WTC11 (cell line): ENCODE data around the gene SLC30A5.

Experiments
- CREB1 ChIP-seq: sonication (generic); formaldehyde crosslinking; IDR thresholded peaks from 2 replicates; pipeline ENCODE4 v1.8.0; 2023; ENCODE audit warnings: mild to moderate bottlenecking, missing genetic modification reagents
- CTCF ChIP-seq: fragments of 200-600 bp; IDR thresholded peaks from 2 replicates; pipeline ENCODE4 v1.8.0; 2022; ENCODE audit warnings: antibody characterized with exemption
- ELF4 ChIP-seq: sonication (generic); formaldehyde crosslinking; IDR thresholded peaks from 2 replicates; pipeline ENCODE4 v1.8.1; 2022; ENCODE audit warnings: low read depth, mild to moderate bottlenecking, moderate library complexity, missing genetic modification reagents
- ESRRA ChIP-seq: sonication (generic); formaldehyde crosslinking; IDR thresholded peaks from 2 replicates; pipeline ENCODE4 v1.8.1; 2022; ENCODE audit warnings: mild to moderate bottlenecking, missing genetic modification reagents, borderline replicate concordance
- NFYB ChIP-seq: sonication (generic); formaldehyde crosslinking; conservative IDR thresholded peaks from 2 replicates; pipeline ENCODE4 v1.8.0; 2022; ENCODE audit warnings: low read depth, missing genetic modification reagents
- SMAD3 ChIP-seq: sonication (generic); formaldehyde crosslinking; IDR thresholded peaks from 2 replicates; pipeline ENCODE4 v1.8.0; 2022; ENCODE audit warnings: missing genetic modification reagents, mild to moderate bottlenecking, borderline replicate concordance
- ZBTB21 ChIP-seq: sonication (generic); formaldehyde crosslinking; IDR thresholded peaks from 2 replicates; pipeline ENCODE4 v1.8.1; 2023; ENCODE audit warnings: mild to moderate bottlenecking, missing genetic modification reagents, borderline replicate concordance
- TF ChIP-seq, protein P1 (sequence below): sonication (generic); formaldehyde crosslinking; IDR thresholded peaks from 2 replicates; pipeline ENCODE4 v1.8.1; 2022; ENCODE audit warnings: low read depth, missing genetic modification reagents, borderline replicate concordance
- TF ChIP-seq, protein P2 (sequence below): sonication (generic); formaldehyde crosslinking; IDR thresholded peaks from 2 replicates; pipeline ENCODE4 v1.8.1; 2023; ENCODE audit warnings: mild to moderate bottlenecking, missing genetic modification reagents, moderate library complexity
- TF ChIP-seq, protein P3 (sequence below): sonication (generic); formaldehyde crosslinking; IDR thresholded peaks from 2 replicates; pipeline ENCODE4 v1.8.1; 2022; ENCODE audit warnings: mild to moderate bottlenecking, moderate library complexity, missing genetic modification reagents

GRCh38 chr5:69075522-69076179 is 18.2 kb upstream of the SLC30A5 start:
- no peak for TF ChIP-seq CTCF
- TF ChIP-seq ELF4 (CRISPR knock-in tag) = no peak
- no peak for TF ChIP-seq ZBTB21 (CRISPR knock-in tag)
- no peak for TF ChIP-seq CREB1 (CRISPR knock-in tag)
- TF ChIP-seq, protein P1, sequence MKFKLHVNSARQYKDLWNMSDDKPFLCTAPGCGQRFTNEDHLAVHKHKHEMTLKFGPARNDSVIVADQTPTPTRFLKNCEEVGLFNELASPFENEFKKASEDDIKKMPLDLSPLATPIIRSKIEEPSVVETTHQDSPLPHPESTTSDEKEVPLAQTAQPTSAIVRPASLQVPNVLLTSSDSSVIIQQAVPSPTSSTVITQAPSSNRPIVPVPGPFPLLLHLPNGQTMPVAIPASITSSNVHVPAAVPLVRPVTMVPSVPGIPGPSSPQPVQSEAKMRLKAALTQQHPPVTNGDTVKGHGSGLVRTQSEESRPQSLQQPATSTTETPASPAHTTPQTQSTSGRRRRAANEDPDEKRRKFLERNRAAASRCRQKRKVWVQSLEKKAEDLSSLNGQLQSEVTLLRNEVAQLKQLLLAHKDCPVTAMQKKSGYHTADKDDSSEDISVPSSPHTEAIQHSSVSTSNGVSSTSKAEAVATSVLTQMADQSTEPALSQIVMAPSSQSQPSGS = no peak
- TF ChIP-seq SMAD3 (CRISPR knock-in tag) = no peak
- TF ChIP-seq, protein P2, sequence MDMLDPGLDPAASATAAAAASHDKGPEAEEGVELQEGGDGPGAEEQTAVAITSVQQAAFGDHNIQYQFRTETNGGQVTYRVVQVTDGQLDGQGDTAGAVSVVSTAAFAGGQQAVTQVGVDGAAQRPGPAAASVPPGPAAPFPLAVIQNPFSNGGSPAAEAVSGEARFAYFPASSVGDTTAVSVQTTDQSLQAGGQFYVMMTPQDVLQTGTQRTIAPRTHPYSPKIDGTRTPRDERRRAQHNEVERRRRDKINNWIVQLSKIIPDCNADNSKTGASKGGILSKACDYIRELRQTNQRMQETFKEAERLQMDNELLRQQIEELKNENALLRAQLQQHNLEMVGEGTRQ = no peak
- TF ChIP-seq, protein P3, sequence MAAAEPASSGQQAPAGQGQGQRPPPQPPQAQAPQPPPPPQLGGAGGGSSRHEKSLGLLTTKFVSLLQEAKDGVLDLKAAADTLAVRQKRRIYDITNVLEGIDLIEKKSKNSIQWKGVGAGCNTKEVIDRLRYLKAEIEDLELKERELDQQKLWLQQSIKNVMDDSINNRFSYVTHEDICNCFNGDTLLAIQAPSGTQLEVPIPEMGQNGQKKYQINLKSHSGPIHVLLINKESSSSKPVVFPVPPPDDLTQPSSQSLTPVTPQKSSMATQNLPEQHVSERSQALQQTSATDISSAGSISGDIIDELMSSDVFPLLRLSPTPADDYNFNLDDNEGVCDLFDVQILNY = no peak
- no peak for TF ChIP-seq NFYB (CRISPR knock-in tag)
- no peak for TF ChIP-seq ESRRA (CRISPR knock-in tag)
